ENCODE measurements around the gene FCAMR. TPM values are rescaled to one million over a fixed set of nuclear protein-coding genes. Genes with fewer than 3 reads are reported as not detected.

The FCAMR gene
- total RNA-seq, 1 donor from 2014 or later: not detected

GRCh38 chr1:207006083-207006482 lies 35.8 kb upstream of the FCAMR start:
- H3K9me3 Mint-ChIP-seq (ENCODE audit: unreplicated experiment): no peaks in the 10 kb centered on the region
- DNase-seq (ENCODE audit: low spot score): no peak
- H3K27ac Mint-ChIP-seq (ENCODE audit: unreplicated experiment): no peak overlapping the region
- no peak overlapping the region for H3K4me3 Mint-ChIP-seq (ENCODE audit: unreplicated experiment)
- H3K36me3 Mint-ChIP-seq (ENCODE audit: low read depth, unreplicated experiment): no peaks in the 10 kb centered on the region
- TF ChIP-seq CTCF (IDR thresholded peaks at IDR 0.05; ENCODE audit: unreplicated experiment): no peak
- H3K4me1 Mint-ChIP-seq (ENCODE audit: unreplicated experiment): peaks cover 12% of the 10 kb centered on the region
- no peaks in the 10 kb centered on the region for H3K27me3 Mint-ChIP-seq (ENCODE audit: unreplicated experiment)

- Mint-ChIP-seq H3K36me3 (ENCODE audit: low read depth, unreplicated experiment) (no peaks in the 10 kb centered on the region), H3K27ac (ENCODE audit: unreplicated experiment) (no peak overlapping the region)
Measured at GRCh38 chr1:207004931-207005830, 34.9 kb upstream of the FCAMR start.

GRCh38 chr1:207003210-207003609 lies 33.0 kb upstream of the FCAMR start:
- Mint-ChIP-seq H3K27me3 (ENCODE audit: unreplicated experiment) (no peaks in the 10 kb centered on the region), H3K9me3 (ENCODE audit: unreplicated experiment) (no peaks in the 10 kb centered on the region), H3K4me1 (ENCODE audit: unreplicated experiment) (peaks cover 4% of the 10 kb centered on the region), H3K4me3 (ENCODE audit: unreplicated experiment) (no peak overlapping the region), H3K27ac (ENCODE audit: unreplicated experiment) (no peak overlapping the region), H3K36me3 (ENCODE audit: low read depth, unreplicated experiment) (no peaks in the 10 kb centered on the region)
- TF ChIP-seq CTCF (IDR thresholded peaks at IDR 0.05; ENCODE audit: unreplicated experiment): no peak
- no peak for DNase-seq (ENCODE audit: low spot score)

More at GRCh38 chr1:207004931-207005830, 34.9 kb upstream of the FCAMR start:
- Mint-ChIP-seq H3K9me3 (ENCODE audit: unreplicated experiment) (no peaks in the 10 kb centered on the region), H3K4me1 (ENCODE audit: unreplicated experiment) (peaks cover 12% of the 10 kb centered on the region), H3K4me3 (ENCODE audit: unreplicated experiment) (no peak overlapping the region), H3K27me3 (ENCODE audit: unreplicated experiment) (no peaks in the 10 kb centered on the region)
- DNase-seq (ENCODE audit: low spot score): peak; percentile 67
- peak; percentile 64 for TF ChIP-seq CTCF (IDR thresholded peaks at IDR 0.05; ENCODE audit: unreplicated experiment)

- TF ChIP-seq CTCF (IDR thresholded peaks at IDR 0.05; ENCODE audit: unreplicated experiment): no peak
- no peak overlapping the region for H3K27ac Mint-ChIP-seq (ENCODE audit: unreplicated experiment)
- no peaks in the 10 kb centered on the region for H3K36me3 Mint-ChIP-seq (ENCODE audit: low read depth, unreplicated experiment)
- peaks cover 4% of the 10 kb centered on the region for H3K4me1 Mint-ChIP-seq (ENCODE audit: unreplicated experiment)
- no peaks in the 10 kb centered on the region for H3K9me3 Mint-ChIP-seq (ENCODE audit: unreplicated experiment)
- DNase-seq (ENCODE audit: low spot score): no peak
- H3K4me3 Mint-ChIP-seq (ENCODE audit: unreplicated experiment): no peak overlapping the region
- no peaks in the 10 kb centered on the region for H3K27me3 Mint-ChIP-seq (ENCODE audit: unreplicated experiment)
Measured at GRCh38 chr1:207002724-207003146, 32.5 kb upstream of the FCAMR start.
